GM21825 (cell line): ENCODE measurements around the gene DOK3.
"Not testable (repeated sequence)": the region's sequence is repeated elsewhere in the genome, so short reads cannot be mapped to it uniquely, and the experiment has no call there.

Experiments used
- ATAC-seq: cut with Tn5 transposase; IDR thresholded peaks from one replicate; pipeline ENCODE4 v1.9.1; 2021; ENCODE audit warnings: mild to moderate bottlenecking, moderate library complexity; ENCODE audit not compliant: unreplicated experiment

DOK3 gene

DNA sequence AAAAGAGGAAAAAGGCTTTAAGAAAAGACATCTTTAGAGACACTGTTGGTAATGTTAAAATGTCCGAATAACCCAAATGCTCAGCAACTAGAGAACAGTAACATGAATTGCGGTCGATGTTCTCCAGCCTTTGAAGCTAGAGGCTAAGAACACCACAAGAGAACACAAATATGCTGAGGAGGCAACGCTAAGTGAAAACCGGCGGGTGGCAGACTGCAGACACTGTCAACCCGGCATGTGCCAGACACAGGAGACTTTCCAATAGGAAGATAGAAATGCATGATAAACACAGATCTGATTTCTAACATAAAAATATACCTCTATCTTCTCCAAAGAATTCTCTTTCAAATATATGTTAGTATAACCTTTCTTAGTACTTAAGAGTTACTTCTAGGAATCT is 25.5 kb upstream of the DOK3 start:
- ATAC-seq = no peak

DNA sequence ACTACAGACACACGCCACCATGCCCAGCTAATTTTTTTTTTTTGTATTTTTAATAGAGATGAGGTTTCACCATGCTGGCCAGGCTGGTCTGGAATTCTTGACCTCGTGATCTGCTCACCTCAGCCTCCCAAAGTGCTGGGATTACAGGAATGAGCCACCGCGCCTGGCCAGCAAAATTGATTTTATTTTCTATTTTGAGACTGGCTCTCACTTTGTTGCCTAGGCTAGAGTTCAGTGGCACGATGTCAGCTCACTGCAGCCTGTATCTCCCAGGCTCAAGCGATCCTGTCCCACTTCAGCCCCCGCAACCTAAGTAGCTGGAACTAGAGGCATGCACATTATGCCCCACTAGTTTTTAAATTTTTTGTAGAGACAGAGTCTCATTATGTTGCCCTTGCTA is 24.8 kb upstream of the DOK3 start:
- ATAC-seq = not testable (repeated sequence)

DNA sequence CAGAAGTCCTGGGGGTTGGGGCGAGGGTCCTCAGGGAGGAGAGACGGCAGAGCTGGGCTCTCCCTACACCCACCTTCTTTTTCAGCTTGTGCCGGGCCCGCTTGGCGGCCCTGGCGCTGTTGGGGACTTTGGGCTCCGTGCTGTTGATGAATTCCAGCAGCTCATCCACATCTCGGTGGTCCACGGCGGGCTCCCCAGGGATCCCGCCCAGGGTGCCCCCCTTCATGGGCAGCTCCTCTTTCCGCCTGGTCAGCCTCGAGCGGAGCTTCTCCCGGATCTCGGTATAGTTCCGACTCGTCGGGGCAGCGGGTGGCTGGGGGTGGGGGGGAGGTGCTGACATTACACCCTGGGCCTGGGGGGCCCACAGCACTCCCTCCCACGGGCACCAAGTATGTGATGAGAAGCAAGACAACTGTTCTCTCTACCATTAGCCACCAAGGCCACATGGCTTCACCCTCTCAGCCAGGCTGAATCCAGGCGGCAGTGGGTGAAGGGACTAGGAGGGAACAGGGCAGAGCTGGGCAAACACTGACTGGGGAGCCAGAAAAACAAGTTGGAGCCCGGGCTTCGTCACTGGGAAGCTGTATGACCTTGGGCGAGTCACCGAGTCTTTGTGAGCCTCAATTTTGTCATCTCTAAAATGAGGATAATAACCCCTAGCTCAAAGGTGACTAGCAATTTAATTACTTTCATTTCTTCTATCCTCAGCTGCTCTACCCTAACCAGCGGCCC is 21.7 kb upstream of the DOK3 start:
- no peak for ATAC-seq

DNA sequence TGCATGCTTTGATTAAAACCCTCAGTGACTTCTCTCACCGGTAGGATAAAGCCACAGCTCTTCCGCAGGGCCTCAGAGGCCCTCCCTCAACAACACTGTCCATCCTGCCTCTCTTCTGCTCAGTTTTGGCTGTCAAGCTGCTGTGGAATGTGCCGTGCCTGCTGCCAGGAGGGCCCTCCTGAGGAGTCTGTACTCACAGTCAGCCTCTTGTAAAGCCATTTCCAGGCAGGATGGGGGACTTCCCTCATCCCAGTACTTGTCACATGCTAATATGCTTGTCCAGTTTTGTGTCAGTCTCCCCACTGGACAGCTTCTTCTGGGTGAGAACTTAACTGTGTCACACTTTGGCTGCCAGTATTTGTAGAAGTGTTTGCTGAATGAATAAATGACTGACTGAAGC is 21.0 kb upstream of the DOK3 start:
- ATAC-seq = no peak

DNA sequence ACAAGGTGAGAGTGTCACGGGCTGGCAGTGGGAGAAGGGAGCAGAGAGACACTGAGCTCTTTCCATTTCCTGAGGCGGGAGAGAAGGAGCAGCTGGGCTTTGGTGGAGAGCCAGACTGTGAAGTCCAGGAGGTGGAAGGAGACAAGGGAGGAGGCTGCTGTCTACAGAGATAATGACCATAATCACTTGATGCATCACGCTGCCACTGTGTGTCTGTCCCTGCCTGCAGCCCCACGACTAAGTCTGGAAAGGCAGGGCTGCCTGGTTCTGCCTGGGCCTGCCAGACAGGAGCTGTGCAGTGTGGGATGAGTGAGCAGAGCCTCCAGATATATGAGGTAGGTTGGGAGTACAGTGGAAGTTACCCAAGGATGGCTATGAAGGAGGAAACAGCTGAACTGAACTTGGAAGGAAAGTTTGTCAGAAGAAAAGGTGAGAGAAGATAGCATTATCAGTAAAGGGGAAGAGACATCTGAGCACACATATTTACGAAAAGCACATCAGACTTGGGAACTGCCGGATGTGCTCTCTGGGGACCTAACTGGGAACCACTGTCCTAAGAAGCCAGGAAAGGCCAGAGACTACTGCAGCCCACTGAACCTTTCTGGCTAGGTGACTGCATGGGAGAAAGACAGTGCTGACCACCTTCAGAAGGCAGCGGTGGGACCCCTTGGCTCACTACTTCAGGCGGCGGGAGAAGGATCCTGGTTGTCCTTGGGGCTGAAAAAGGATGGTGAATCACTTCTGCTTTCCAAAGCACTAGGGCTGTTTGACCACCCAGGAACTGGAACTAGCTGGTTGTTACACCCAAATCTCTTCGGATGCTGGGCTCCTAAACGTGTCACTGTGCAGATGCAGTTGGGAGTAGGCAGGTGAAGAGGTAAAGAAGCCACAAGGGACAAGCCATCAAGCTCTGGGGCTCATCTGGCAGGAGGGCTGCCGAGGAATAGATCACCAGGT is 19.9 kb upstream of the DOK3 start:
- ATAC-seq = no peak

DNA sequence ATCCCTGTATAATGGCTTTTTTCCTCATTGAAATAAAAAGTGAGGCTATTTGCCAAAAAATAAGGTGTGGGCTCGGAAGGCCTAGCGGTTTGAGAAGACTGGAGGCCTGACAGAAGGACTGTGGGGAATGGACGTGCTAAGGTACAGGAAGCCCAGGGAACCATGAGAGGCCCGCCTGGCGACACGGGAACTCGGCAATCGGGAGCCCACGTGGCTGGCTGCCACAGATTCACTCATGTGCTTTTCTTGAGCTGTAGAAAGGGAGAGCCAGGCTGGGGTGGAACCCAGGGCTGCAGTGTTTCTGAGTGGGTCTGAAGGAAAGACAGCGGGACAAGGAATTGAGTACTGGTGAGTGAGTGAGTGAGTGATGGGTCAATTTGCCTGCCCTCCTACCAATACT is 19.0 kb upstream of the DOK3 start:
- no peak for ATAC-seq

DNA sequence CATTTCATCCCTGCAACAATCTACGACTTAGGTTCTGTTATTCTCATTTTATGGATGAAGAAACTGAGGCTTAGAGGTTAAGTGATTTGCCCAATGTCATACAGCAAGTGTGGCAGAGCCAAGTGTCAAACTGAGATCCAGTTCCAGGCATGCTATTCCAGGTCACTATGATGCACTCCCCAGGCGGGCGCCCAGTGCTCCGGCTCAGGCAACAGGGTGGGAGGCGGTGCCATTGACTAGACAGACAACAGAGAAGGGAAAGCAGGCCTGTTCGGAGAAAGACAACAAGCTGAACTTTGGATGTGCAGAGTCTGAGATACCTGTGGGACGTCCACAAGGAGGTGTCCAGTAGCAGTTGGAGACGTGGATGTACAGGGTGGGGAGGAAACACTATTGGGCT is 18.0 kb upstream of the DOK3 start:
- no peak for ATAC-seq

DNA sequence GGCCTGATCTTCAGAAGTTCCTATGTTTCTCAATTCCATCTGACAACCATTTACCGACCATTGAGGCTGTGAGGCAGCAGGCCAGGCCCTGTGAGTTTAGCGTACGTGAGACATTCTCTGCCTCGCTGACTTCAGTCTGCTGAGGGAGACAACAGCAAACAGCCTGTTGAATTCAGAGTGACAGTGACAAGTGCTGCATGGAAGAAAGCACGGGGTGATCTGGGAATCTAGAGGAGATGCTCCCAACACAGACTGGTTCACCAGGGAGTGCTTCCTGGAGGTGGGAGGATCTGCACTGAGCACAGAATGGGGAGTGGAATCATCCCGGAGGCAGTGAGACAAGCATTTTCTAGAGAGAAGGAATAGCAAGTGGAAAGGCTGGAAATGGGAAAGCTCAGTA is 17.2 kb upstream of the DOK3 start:
- ATAC-seq = no peak

DNA sequence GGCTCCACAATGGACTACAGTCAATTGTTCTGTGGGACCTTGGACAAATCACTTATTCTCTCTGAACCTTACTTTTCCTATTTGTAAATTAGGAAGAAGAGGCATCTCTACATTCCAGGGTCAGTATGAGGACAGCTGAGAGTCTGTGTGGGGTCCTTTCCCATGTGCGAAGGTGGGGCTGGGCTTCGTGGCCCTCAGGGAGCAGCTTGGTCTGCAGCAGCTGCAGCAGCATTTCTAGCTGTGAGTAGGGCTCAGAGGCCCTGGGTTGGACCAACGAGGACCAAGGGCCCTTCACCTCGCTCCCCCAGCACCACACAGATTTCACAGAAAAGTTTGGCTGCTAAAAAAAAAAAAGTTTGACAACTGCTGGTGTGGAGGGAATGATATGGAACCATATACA is 16.6 kb upstream of the DOK3 start:
- ATAC-seq = no peak

DNA sequence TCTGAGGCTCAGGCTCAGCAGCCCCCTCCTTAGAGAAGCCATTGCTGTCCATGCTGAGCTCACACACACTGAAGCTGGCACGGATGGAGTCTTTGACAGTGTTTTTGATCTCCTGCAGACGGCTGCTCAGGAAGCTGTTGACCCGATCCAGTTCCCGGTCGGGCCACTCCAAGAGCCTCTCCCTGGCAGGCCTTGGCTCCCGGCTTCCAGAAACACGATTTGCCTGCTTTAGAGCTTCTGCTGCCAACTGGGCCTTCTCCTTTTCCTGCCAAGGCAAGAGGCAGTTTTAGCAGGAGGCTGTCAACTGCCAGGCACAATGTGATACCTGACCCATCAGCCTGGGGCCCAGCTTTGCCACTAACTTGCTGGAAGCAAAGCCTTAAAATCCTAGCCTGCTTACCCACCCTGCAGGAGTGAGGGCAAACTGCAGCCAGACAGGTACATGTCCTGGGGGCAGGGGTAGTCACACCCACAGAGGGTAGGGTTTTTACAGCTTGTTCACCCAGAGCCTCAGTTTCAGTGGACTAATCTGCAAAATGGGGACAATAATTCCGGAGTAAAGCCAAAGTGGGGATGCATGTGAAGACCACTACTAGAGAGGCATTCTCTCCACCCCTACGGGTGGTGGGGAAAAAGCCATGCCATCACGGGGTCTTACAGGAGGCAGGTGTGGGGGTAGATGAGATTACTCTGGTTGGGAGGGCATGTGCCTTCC is 15.5 kb upstream of the DOK3 start:
- ATAC-seq = no peak

DNA sequence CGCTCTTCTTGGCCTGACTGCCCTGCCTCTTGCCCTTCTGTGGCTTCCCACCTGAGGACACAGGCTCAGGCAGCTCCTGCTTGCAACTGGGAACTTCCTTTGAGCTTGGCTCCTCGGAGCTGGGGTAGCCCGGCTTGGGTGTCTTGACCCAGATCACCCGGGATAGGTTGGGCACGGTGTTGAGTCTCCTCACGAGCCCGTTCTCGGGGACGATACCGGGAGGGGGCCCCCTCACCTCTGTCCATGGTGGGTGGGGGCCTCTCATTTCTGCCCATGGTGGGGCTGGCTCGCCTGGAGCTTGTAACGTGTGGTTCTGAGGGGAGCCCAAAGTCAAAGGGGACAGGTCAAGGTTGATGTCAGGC is 14.9 kb upstream of the DOK3 start:
- ATAC-seq = no peak

DNA sequence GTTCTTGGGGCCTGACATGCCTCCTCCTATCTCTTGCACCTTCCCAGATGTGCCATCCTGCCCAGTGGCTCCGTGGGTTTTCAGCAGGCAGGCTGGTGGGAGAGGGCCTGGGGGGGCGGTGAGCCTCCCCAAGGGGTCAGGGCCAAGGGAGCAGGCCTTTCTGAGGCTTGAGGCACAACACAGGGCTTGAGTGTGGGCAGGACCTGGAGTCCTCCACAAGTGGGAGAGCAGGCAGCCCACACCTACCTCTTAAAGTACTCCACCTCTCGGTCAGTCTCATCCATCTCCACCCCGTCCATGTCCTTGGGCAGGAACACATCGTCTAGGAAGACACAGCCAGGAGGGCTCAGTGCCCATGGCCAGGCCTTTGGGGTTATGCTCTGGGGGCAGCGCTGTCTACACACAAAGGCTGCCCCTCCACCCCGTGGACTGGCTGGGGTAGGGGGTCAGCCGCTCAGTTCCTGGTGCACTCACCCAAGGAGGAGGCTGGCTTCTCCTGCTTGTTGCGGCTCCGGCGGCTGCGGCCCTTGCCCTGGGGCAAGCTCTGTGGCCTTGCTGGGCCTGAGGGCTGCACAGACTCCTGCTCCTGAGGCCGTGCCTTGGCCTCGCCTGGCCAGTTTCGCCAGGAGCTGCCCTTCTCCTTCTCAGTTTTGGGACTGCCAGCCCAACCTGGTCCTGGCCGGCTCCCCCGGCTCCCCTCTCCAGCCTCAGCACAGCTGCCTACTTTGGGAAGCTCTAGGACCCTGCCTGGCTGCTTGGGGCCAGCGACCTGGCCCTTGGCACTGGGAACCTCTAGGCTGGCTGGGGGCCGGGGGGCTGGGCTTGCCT is 14.3 kb upstream of the DOK3 start:
- no peak for ATAC-seq

DNA sequence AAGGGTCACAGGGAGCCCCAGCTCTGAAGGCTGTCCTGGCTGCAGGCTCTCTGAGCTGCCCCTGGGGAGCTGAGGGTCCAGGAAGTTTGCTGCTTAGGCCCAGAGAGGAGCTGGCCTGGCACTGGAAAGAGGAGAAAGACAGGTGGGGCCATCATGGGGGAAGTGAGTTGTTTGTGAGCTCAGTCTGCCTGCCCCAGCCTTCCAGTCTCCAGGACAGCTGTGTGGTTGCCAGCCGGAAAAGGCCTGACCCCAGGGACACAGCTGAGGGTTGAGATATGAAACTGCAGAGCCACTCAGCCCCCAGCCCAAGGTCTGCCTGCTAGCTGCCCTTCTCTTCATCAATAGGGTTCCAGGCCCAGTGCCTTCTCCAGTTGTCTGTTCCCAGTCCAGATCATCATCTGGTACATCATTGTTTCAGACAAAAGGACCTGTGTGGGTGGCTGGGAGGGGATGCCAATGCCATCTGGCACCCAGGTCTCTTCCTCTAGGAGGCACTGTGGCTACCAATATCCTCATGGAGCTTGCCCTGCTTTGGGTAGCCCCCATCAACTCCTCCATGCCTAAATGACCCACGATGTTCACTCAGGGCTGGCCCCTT is 11.4 kb upstream of the DOK3 start:
- ATAC-seq = no peak

DNA sequence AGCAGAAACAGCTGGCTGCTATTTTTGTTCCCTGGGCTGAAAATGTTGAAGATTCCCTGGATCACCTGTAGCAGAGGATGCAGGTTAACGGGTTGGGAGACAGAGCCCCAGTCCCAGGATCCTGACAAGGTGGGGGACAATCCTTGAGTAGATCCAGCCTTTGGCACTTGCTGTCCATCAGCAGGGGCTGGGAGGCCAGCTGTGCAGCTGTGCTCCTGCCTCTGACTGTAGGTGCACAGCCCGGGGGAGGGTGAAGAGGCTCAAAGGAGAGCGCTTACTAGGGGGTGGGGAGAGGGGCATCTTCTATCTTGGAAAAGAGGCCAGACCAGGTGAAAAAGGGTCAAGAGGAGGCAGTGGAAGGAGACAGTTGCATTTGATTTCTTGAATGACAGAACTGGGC is 10.6 kb upstream of the DOK3 start:
- ATAC-seq = no peak

DNA sequence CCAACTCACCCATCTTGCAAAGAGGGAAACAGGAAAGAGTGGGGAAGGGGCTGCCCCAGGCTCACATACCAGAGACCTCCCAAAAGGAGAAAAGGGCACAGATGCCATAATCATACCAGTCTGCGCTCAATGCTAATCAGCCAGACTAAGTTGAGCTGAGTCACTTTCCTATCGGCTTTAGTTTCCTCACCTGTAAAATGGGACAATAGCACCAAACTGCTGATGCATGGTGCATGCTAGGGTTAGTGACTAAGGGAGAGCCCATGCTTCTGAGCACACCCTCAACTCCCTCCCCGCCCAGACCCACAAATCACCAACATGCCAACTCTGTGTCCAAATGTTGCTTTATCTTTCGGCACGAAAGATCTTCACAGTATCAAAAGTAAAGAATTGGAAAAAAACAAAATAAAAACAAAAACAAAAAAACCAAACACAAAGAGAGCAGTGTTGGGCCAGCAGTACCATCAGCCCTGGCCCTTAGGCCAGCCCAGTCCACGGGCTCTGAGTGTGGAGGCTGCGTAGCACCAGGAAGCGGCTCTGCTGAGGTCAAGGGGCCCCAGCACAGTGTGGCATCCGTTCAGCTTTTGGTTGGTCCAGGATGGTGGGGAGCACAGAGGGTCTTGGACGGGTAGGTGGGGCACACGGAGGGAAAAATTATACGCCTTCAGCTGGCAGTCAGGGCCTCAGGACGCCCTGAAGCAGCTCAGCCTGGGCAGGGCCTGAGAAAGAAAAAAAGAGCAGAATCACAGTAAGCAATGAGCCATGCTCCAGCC is 10.0 kb upstream of the DOK3 start:
- no peak for ATAC-seq

DNA sequence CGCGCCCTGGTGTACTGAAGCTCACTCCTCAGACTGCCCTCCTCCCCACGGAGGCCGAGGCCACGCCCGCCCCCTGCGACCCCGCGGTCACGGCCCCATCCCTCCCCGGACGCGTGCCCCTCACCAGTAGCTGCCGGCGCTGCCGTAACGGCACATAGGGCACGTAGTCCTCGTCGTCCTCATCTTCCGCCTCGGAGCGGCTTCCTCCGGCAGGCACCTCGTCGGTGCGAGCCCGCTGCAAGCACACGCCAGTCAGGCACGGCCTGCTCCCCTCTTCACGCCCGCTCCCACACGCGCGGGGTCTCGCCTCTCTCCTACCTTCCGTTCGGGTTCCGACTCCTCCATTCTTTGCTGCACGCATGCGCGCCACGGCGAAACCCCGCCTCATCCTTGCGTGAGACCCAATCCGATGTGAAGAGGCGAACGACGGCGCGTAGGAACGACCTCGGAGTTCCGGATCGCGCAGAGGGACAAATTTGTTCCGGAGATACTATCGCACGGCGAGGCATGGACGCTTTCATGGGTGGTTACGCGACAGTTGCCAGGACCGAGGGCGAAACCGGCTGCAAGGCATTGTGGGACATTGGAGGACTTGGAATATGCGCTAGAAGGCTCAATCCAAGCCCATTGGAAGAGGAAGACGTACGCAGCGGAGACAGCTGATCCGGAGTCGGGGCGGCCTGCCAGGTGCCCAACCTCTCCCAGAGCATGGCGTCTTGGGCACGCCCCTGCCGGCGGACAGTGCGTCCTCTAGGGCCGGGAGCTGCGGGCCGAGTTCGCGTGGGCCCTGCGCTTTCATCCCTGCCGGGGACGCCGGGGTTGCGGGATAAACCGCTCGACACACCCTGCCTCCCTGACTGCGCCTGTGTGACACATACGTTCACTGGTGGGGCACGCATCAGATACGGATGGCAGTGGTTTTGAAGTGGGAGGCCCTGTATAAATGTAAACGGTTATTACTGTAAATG is 7.3 kb upstream of the DOK3 start, which contains the start of gene DDX41:
TSS of gene DDX41 (minus strand) at position 361 of the 968 bp plus-strand sequence. CDS start at position 345, 16 bp downstream.
- ATAC-seq = peak; percentile 79

DNA sequence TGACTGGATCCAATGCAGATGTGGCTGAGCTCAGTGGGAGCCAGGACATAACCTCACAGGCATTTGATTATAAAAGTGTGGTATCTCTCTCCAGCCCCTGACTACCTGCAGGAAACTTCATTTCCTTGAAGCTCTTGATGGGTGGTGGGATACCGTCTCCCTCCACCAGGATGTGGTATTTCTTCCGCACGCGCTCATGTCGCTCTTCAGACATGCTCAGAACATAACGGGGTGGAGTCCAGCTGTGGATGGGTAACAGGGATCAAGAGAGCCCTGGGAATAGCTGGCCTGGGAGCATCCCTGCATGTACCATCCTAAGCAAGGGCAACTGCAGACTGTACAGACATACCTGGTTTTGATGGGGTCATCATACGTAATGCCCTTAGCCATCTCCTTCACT is 6.0 kb upstream of the DOK3 start:
- ATAC-seq = no peak

DNA sequence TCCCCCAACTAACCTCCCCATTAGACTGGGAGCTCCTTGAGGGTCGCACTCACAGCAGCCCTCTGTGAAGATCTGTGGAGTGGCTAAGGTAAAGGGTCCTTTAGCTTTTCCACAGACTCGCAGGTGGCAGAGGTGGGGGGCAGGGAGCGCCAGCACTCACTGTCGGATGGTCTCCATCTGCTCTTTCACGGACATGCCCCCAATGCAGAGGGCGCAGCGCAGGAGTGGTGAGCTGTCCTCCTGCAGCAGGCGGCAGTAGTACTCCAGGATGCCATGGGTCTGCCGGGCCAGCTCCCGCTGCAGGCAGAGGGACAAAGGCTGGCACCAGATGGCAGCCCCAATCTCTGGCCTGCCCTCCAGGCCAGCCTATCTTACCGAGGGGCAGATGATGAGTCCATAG is 4.9 kb upstream of the DOK3 start:
- no peak for ATAC-seq
